HT1080 (cell line): Measurements from ENCODE around the gene TEX12. TPM values are rescaled to one million over a fixed set of nuclear protein-coding genes. Genes with fewer than 3 reads are reported as not detected.

ENCODE experiments used
- DNase-seq: peaks from one replicate; pipeline ENCODE4 v3.0.0-alpha.2; 2015; ENCODE audit warnings: low read depth
- small RNA-seq: library from RNA; depleted of rRNA; stranded (forward); fragments of <200 nt; gene quantifications from one replicate; pipeline ENCODE3, GENCODE V24; 2014
- total RNA-seq: library from RNA; depleted of rRNA; stranded (reverse); fragments of >200 nt; shearing (Covaris generic); gene quantifications from 2 replicates; pipeline ENCODE4 v1.2.3, GENCODE V29; 2014; rRNA removed

The TEX12 gene
- total RNA-seq, 1 experiment from 2014 or later, result not detected

GRCh38 chr11:112211536-112211935 is 44.4 kb downstream of the TEX12 start:
- no peak for DNase-seq

DNA sequence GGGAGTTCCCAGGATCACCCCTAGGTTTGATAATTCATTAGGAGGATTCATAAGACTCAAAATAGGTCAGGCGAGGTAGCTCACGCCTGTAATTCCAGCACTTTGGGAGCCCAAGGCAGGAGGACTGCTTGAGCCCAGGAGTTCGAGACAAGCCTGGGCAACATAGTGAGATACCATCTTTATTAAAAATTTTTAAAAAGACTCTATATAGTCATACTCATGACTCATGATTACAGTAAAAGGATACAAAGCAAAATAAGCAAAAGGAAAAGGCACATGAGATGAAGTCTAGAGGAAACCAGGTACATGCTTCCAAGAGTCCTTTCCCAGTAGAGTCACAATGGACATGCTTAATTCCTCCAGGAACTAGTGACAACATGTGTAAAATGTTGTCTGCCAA is 45.1 kb downstream of the TEX12 start:
- no peak for DNase-seq

DNA sequence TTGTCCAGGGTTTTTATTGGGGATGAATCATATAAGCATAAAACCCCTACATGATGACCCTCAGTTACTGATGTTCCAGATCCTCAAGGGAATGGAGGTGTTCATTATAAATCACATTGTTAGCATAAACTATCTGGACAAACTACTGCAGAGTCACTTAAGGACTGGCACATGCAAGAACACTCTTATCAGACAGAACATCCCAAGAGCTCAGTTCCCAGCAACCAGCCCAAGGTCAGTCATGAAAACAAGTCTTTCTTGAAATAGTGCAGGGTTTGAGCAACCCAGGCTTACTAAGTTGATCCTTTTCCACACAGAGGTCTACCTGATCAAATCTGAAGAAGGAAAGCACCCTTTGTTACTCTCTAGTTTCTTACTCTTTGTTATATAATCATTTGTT is 45.5 kb downstream of the TEX12 start:
- no peak for DNase-seq

DNA sequence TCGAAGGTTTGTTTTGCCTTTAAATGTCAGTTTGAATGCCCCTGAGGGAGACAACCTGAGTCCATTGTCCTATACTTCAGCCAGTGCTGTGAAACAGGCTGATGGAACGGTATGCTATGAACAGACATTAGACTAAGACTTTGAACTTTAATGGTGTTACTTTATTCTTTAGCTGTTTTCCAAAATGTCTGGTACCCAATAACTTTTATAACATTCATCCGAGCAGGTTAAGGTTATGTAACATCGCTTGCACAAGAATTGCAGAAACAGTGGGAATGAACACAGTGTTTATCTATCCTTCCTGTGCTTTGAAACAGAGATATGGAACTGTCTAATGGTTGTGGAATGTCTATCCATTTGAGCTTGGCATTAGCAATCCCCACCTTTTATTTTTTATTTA is 46.6 kb downstream of the TEX12 start:
- DNase-seq, result no peak

DNA sequence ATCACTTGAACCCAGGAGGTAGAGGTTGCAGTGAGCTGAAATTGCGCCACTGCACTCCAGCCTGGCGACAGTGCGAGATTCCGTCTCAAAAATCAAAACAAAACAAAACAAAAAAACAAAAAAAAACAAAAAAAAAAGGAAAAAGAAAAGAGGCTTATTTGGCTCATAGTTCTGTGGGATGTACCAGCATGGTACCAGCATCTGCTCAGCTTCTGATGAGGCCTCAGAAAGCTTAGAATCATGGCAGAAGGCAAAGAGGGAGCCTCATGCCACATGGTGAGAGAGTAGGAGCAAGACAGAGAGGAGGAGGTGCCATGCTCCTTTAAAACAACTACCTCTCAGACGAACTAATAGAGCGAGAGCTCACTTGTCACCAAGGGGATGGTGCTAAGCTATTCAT is 48.4 kb downstream of the TEX12 start:
- DNase-seq, result no peak

GRCh38 chr11:112216561-112217105 is 49.5 kb downstream of the TEX12 start:
- no peak for DNase-seq

GRCh38 chr11:112219476-112220232 is 52.5 kb downstream of the TEX12 start:
- peak; percentile 70 for DNase-seq

DNA sequence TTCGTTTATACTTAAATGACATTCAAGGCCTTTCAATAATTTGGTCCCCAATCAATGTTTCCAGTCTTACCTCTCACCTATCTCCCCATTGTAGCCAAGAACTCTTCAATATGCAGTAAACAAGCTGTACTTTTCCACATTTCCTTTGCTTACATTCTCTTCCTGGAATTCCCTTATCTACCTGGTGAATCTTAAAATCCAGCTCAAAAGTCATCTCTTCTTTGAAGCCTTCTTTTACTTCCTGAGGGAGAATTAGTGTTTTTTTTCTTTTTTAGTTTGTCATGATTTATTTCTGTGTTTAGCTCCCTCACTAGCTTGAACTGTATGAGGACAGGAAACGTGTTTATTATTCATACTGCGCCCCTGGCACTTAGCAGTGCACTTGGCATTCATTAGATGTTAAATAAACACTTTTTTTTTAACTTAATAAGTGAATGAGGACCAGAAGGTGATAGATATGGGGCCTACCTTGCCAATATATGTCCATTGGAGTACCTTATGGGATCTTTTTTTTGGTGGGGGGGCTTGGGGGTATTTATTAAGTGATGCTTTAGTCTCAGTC is 54.2 kb downstream of the TEX12 start:
- no peak for DNase-seq

Small RNA genes within 50 kb of the gene (small RNA-seq; reads per million reads assigned to genes)
- gene MRPS36P4, result not detected

Other genes starting within 250 kb of the TEX12 start
- not detected in 2 replicates for gene C11orf52, start 248.5 kb upstream of the TEX12 start, total RNA-seq
- 2.8 and 5.1 TPM in 2 replicates for gene DIXDC1, start 230.0 kb upstream of the TEX12 start, total RNA-seq
- gene DLAT, start 142.0 kb upstream of the TEX12 start, total RNA-seq, result 65.8 and 67.9 TPM in 2 replicates
- 1.3 TPM in 2 replicates for gene PIH1D2, start 93.4 kb upstream of the TEX12 start, total RNA-seq
- gene NKAPD1, start 93.1 kb upstream of the TEX12 start, total RNA-seq, result 22.1 and 27.2 TPM in 2 replicates
- gene TIMM8B, start 80.6 kb upstream of the TEX12 start, total RNA-seq, result 106 and 119 TPM in 2 replicates
- gene SDHD, start 80.5 kb upstream of the TEX12 start, total RNA-seq, result 247 and 308 TPM in 2 replicates
- 0.32 TPM in 1 of 2 replicates, not detected in the other for gene IL18, start 3.3 kb upstream of the TEX12 start, total RNA-seq
- gene BCO2, start 8.1 kb downstream of the TEX12 start, total RNA-seq, result 0.17 and 0.19 TPM in 2 replicates
- gene PTS, start 59.1 kb downstream of the TEX12 start, total RNA-seq, result 54.8 and 64.6 TPM in 2 replicates
- gene PLET1, start 93.5 kb downstream of the TEX12 start, total RNA-seq, result not detected in 2 replicates